HepG2 (cell line): ENCODE measurements around the gene UNC13D. TPM values are rescaled to one million over a fixed set of nuclear protein-coding genes. Genes with fewer than 3 reads are reported as not detected.

ENCODE experiments used
- ATAC-seq: fragments of 200-7000 bp; cut with Tn5 transposase; 3 replicates; pipeline ENCODE4 v1.9.1; 2020; ENCODE audit warnings: mild to moderate bottlenecking, moderate library complexity
- BruUV-seq: library from RNA; stranded (reverse); fragments of 400-500 nt; replicated peaks from 2 replicates; lab custom pipeline; 2021; lab: Mats Ljungman, UMichigan
- CTCF ChIA-PET: fragments of 300-600 bp; formaldehyde crosslinking; extraction: SDS; loops from one replicate; lab custom pipeline; 2021; ENCODE audit warnings: low total read pairs, inconsistent platforms, low intra/inter-chr PET ratio; lab: Yijun Ruan, JAX
- POLR2A ChIA-PET: fragments of 350-600 bp; sonication (Branson Sonifier 250); formaldehyde crosslinking; loops from one replicate; lab custom pipeline; 2020; ENCODE audit warnings: antibody characterized with exemption, inconsistent platforms; lab: Yijun Ruan, JAX
- DNase-seq: peaks from one replicate; pipeline ENCODE4 v3.0.0-alpha.2; 2015; ENCODE audit warnings: low spot score
- FAIRE-seq: peaks from 3 replicates; lab custom pipeline; 2011; peaks lifted over from hg19 to GRCh38; lab: Jason Lieb, UNC
- H2AFZ ChIP-seq: one replicate; pipeline ENCODE4 v1.6.1; 2011; ENCODE audit warnings: low read length, inconsistent platforms
- H3K27ac ChIP-seq: fragments of 300-600 bp; 3 replicates; pipeline ENCODE4 v1.8.0; 2011; ENCODE audit warnings: mixed run types, mild to moderate bottlenecking, mixed read lengths, low read length, inconsistent platforms; ENCODE audit not compliant: insufficient read depth; ENCODE audit errors: extremely low read length
- H3K27me3 ChIP-seq, 2 experiments: fragments of 200-600 bp in 1 of 2; 2 replicates in 1 of 2; 3 replicates in 1 of 2; pipeline versions ENCODE4 v1.6.0 to v1.8.0; 2011; ENCODE audit warnings: low read length in 2 of 2, mild to moderate bottlenecking in 2 of 2, moderate library complexity in 2 of 2, inconsistent platforms in 1 of 2; ENCODE audit not compliant: insufficient read depth in 2 of 2, control insufficient read depth in 1 of 2
- H3K36me3 ChIP-seq, 2 experiments: fragments of 200-600 bp in 1 of 2; replicated peaks in 1 of 2; 2 replicates in 1 of 2; 3 replicates in 1 of 2; pipeline versions ENCODE4 v1.5.1 to v1.8.0; 2011; ENCODE audit warnings: low read length in 2 of 2, inconsistent platforms in 1 of 2; ENCODE audit not compliant: insufficient read depth in 2 of 2, control insufficient read depth in 1 of 2
- H3K4me1 ChIP-seq: 2 replicates; pipeline ENCODE4 v1.5.1; 2012; ENCODE audit warnings: low read length, inconsistent platforms; ENCODE audit not compliant: insufficient read depth
- H3K4me2 ChIP-seq: 2 replicates; pipeline ENCODE4 v1.6.0; 2011; ENCODE audit warnings: low read depth, low read length, inconsistent platforms
- H3K4me3 ChIP-seq, 3 experiments: fragments of 200-600 bp in 1 of 3; sonication (generic), shearing (Covaris generic) in 1 of 3; replicated peaks in 1 of 3; 2 replicates each; pipeline ENCODE4 v1.5.1; 2011 to 2016; ENCODE audit warnings: low read length in 3 of 3, inconsistent platforms in 2 of 3, low read depth in 2 of 3, mild to moderate bottlenecking in 2 of 3, control low read depth in 1 of 3, mixed read lengths in 1 of 3; ENCODE audit not compliant: insufficient read depth in 1 of 3
- H3K79me2 ChIP-seq: one replicate; pipeline ENCODE4 v1.6.1; 2011; ENCODE audit warnings: low read length, inconsistent platforms; ENCODE audit not compliant: insufficient read depth
- H3K9ac ChIP-seq: 2 replicates; pipeline ENCODE4 v1.6.0; 2011; ENCODE audit warnings: mild to moderate bottlenecking, low read depth, low read length, inconsistent platforms; ENCODE audit not compliant: insufficient read depth
- H3K9me3 ChIP-seq: 2 replicates; pipeline ENCODE4 v1.5.1; 2012; ENCODE audit warnings: mild to moderate bottlenecking, low read length
- H4K20me1 ChIP-seq: 2 replicates; pipeline ENCODE4 v1.6.0; 2011; ENCODE audit warnings: inconsistent platforms, mild to moderate bottlenecking, low read length, moderate library complexity; ENCODE audit not compliant: insufficient read depth
- ATF1 ChIP-seq: IDR thresholded peaks from 2 replicates; pipeline ENCODE4 v1.6.1; 2016; ENCODE audit warnings: mild to moderate bottlenecking, control low read depth
- HNF4G ChIP-seq, 2 experiments: sonication (generic) in 1 of 2; formaldehyde crosslinking in 1 of 2; IDR thresholded peaks; 2 replicates each; pipeline versions ENCODE4 v1.4.0 to v1.6.1; 2011 to 2020; ENCODE audit warnings: borderline replicate concordance in 2 of 2, low read depth in 2 of 2, mild to moderate bottlenecking in 2 of 2, low read length in 1 of 2, missing genetic modification reagents in 1 of 2, moderate library complexity in 1 of 2
- KMT2B ChIP-seq: IDR thresholded peaks from 2 replicates; pipeline ENCODE4 v1.6.1; 2016; ENCODE audit warnings: missing genetic modification reagents, missing compliant biosample characterization
- NR1H2 ChIP-seq: sonication (generic); formaldehyde crosslinking; IDR thresholded peaks from 2 replicates; pipeline ENCODE4 v1.8.1; 2022; ENCODE audit warnings: low read depth, missing genetic modification reagents, borderline replicate concordance
- PCBP1 ChIP-seq: fragments of 200-400 bp; formaldehyde crosslinking; IDR thresholded peaks from 2 replicates; pipeline ENCODE4 v1.6.1; 2017; ENCODE audit warnings: mild to moderate bottlenecking, low read depth, low read length, borderline replicate concordance
- PHF21A ChIP-seq: sonication (generic); formaldehyde crosslinking; IDR thresholded peaks from 2 replicates; pipeline ENCODE4 v1.5.0; 2020; ENCODE audit warnings: mild to moderate bottlenecking, missing genetic modification reagents
- ZNF136 ChIP-seq: sonication (generic); formaldehyde crosslinking; IDR thresholded peaks from 2 replicates; pipeline ENCODE4 v1.8.1; 2022; ENCODE audit warnings: low read depth, mild to moderate bottlenecking, moderate library complexity, missing genetic modification reagents
- ZNF234 ChIP-seq: sonication (generic); formaldehyde crosslinking; conservative IDR thresholded peaks from 2 replicates; pipeline ENCODE4 v1.5.1; 2020; ENCODE audit warnings: mild to moderate bottlenecking, missing genetic modification reagents
- ZNF569 ChIP-seq: sonication (generic); formaldehyde crosslinking; IDR thresholded peaks from 2 replicates; pipeline ENCODE4 v1.5.0; 2020; ENCODE audit warnings: mild to moderate bottlenecking, missing genetic modification reagents, moderate library complexity, borderline replicate concordance
- ZNF577 ChIP-seq: sonication (generic); formaldehyde crosslinking; IDR thresholded peaks from 2 replicates; pipeline ENCODE4 v1.4.0; 2020; ENCODE audit warnings: mild to moderate bottlenecking, low read depth, missing genetic modification reagents, borderline replicate concordance
- ZNF629 ChIP-seq: sonication (generic); formaldehyde crosslinking; conservative IDR thresholded peaks from 2 replicates; pipeline ENCODE4 v1.5.0; 2020; ENCODE audit warnings: missing genetic modification reagents
- ZNF766 ChIP-seq: sonication (generic); formaldehyde crosslinking; IDR thresholded peaks from 2 replicates; pipeline ENCODE4 v1.5.0; 2020; ENCODE audit warnings: missing genetic modification reagents, borderline replicate concordance
- ZNF879 ChIP-seq: sonication (generic); formaldehyde crosslinking; IDR thresholded peaks from 2 replicates; pipeline ENCODE4 v1.8.1; 2023; ENCODE audit warnings: missing genetic modification reagents
- ZZZ3 ChIP-seq: sonication (generic); formaldehyde crosslinking; IDR thresholded peaks from 2 replicates; pipeline ENCODE4 v1.4.0; 2020; ENCODE audit warnings: missing genetic modification reagents, mild to moderate bottlenecking, borderline replicate concordance
- WGBS: methylation state at CpG from one replicate; pipeline ENCODE4 v1.1.6; 2017; ENCODE audit warnings: low lambda C conversion rate; 5-methylcytosine and 5-hydroxymethylcytosine counted together
- in situ Hi-C: cut with HindIII; loops from 2 replicates; pipeline ENCODE4 v1.10.0; 2017; ENCODE audit warnings: low pct_unique_long_range_greater_than_20kb; ENCODE audit not compliant: extremely low pct_ligation_motif_present
- intact Hi-C: fragments of 100-400 bp; cut with micrococcal nuclease; formaldehyde crosslinking; loops from one replicate; pipeline ENCODE4 v1.10.0; 2022; ENCODE audit not compliant: unreplicated experiment
- polyA plus RNA-seq, 8 experiments: library from polyadenylated mRNA; depleted of rRNA in 3 of 8; stranded (reverse) in 7 of 8; unstranded in 1 of 8; fragments of >200 nt; fragmentation: Illumina TruSeq in 4 of 8; extraction: Trizol in 4 of 8; gene quantifications; 2 replicates each; pipeline versions ENCODE4 v1.2.1 to v1.2.3, GENCODE V29; 2011 to 2016; ENCODE audit warnings: low read depth in 4 of 8, missing spikeins in 1 of 8, mixed read lengths in 1 of 8; ENCODE audit not compliant: insufficient read depth in 1 of 8
- total RNA-seq, 5 experiments: library from RNA; depleted of rRNA; stranded (reverse); fragments of >200 nt; fragmentation: Illumina TruSeq; extraction: Trizol; gene quantifications; 2 replicates each; pipeline ENCODE4 v1.2.3, GENCODE V29; 2016; ENCODE audit warnings: low read depth in 1 of 5
- TF ChIP-seq, protein P1 (sequence below): IDR thresholded peaks from 2 replicates; pipeline ENCODE4 v1.6.1; 2016; ENCODE audit warnings: mild to moderate bottlenecking, missing biosample characterization, missing genetic modification reagents

UNC13D gene
- total and polyA plus RNA-seq, 2 of the 13 experiments (the other 11 are each of a cell fraction or from before 2014, with no cell fraction given), result 29.7 to 42.7 TPM

DNA sequence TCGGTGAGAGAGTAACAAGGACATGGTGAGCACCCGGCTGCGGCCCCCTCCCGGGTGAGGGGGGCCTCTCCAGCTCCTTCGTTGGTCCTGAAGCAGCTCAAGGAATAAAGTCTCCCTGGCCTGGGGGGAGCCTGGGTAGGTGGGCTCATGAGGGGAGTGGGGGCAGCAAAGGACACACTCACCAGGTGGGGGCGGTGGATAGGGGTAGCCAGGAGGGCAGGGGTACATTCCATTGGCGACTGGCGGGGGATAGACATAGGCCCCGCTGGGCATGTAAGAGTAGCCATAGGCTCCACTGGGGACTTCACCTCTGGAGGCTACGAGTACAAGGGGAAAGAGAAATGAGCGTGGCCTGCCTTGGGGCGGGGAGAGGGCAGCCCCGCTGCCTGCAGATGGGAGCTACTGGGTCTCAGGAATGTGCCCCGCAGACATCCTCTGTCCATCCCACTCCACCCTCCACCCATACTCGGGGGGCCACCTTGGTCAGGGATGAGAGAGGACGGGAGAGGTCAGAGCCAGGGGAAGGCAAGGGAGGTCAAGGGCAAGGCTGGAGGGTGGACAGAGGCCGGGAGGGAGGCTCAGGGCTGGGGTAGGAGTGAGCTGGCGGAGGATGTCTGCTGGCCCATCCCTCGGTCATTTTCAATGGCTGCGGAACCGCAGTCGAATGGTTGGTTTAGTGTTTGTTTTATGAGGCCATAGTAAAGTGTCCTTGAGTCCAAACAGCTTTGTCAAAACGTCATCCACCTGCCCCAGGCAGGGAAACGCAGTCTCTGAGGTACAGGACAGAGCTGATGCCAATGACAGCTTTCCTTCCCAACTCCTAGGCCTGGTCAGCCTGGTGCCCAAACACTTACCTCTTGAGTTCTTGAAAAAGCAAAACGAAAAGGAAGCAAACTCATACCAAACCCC, 3.7 kb upstream of the UNC13D start (continued):
- TF ChIP-seq HNF4G (IDR thresholded peaks at IDR 0.05; ENCODE audit: borderline replicate concordance, low read depth, low read length) (no peak), HNF4G (CRISPR knock-in tag; IDR thresholded peaks at IDR 0.05; ENCODE audit: borderline replicate concordance, low read depth) (no peak), PCBP1 (peak; percentile 37; the same call in 1 of the 2 replicates), ZZZ3 (CRISPR knock-in tag) (no peak), NR1H2 (CRISPR knock-in tag) (no peak; the same call in 1 of the 2 replicates), KMT2B (CRISPR knock-in tag) (no peak)
- TF ChIP-seq, all 625 proteins: peak for 36

DNA sequence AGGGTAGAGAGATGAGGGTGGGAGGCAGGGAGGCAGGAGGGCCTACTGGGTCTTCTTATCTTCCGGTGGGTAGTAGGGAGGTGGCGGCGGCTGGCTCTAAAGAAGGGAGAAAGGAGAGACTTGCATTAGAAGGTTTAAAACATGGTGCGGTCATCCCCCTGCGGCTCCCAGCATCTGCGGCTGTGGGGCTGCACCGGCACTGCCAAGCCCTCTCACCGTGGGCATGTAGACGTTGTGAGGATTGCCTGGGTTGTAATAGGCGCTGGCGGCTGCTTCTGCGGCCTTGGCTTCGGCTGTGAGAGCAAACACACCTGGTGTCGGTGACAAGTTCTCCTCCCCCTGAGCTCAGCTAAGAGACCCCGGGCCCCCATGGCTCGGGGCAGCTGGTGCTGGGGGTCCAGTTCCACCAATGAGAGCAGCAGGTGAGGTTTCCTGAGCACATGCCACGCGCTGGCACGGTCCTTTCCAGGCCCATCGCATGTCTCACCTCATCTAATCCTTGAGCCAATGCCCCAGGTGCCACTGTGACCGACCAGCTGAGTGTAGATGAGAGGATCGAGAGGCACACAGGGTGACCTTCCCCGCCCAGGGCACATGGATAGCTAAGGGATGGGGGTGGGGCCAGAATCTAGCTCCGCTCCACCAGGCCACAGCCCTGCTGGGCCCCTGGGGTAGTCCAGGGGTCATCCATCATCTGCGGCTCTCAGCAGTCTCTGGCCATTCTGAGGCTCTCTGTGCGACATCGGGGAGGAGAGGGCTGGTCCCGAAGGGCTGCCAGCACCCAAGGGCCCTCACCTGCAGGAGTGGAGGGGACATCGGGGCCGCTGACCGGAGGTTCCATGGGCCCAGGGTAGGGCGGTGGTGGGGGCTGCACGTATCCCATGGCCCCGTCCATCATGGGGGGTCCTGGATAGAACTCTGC, 2.7 kb upstream of the UNC13D start:
- peak overlapping the region in 1 of 3 experiments; percentile 19; a peak in 2 of 6 replicates for H3K4me3 ChIP-seq
- intact Hi-C loops (no loop called here), in situ Hi-C loops (no loop called here)
- ATAC-seq (peak; percentile 68), FAIRE-seq (peak; percentile 94), DNase-seq (peak; percentile 95)
- no TSS peak for BruUV-seq
- H2AFZ ChIP-seq, result no peak overlapping the region
- H4K20me1 ChIP-seq, result 0 out of 2 replicates have a peak, but pooled peaks cover 2% of the 10 kb centered on the region
- H3K36me3 ChIP-seq, result peaks cover 9 to 34% of the 10 kb centered on the region in 2 experiments
- peak overlapping the region; percentile 69 for H3K27ac ChIP-seq
- WGBS, result 51% methylated on average over 18 of the region's 34 CpGs
- peaks cover 70% of the 10 kb centered on the region for H3K4me1 ChIP-seq
- H3K27me3 ChIP-seq, result no peaks in the 10 kb centered on the region
- peak overlapping the region; percentile 3; the same call in 1 of the 2 replicates for H3K9ac ChIP-seq
- no peaks in the 10 kb centered on the region for H3K9me3 ChIP-seq
- CTCF ChIA-PET, result interaction anchor here (1.9 to 3.0 kb wide), 2 partner anchors 14 to 19 kb away, joined by 6 to 7 read pairs; no protein-coding TSS in a partner anchor
- POLR2A ChIA-PET, result interaction anchor here (0.7 to 7.7 kb wide), 23 partner anchors 8 to 157 kb away, joined by 3 to 229 read pairs (median 14); partner anchors contain the start of genes CDK3, GALK1, MRPL38 and TRIM47
- peak overlapping the region; percentile 26 for H3K4me2 ChIP-seq
- H3K79me2 ChIP-seq, result no peaks in the 10 kb centered on the region
- TF ChIP-seq, protein P1, sequence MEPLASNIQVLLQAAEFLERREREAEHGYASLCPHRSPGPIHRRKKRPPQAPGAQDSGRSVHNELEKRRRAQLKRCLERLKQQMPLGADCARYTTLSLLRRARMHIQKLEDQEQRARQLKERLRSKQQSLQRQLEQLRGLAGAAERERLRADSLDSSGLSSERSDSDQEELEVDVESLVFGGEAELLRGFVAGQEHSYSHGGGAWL (CRISPR knock-in tag), result peak; percentile 76
- TF ChIP-seq ZNF766 (CRISPR knock-in tag), result peak; percentile 68; the same call in 1 of the 2 replicates
- no peak for TF ChIP-seq ZNF136 (CRISPR knock-in tag)
- no peak; the same call in 1 of the 2 replicates for TF ChIP-seq ZNF629 (CRISPR knock-in tag)
- no peak for TF ChIP-seq ZNF577
- TF ChIP-seq ZNF879 (CRISPR knock-in tag), result no peak
- peak; percentile 100 for TF ChIP-seq PHF21A (CRISPR knock-in tag)
- TF ChIP-seq ZNF234 (CRISPR knock-in tag), result no peak
- TF ChIP-seq ATF1 (CRISPR knock-in tag), result no peak
- TF ChIP-seq ZNF569 (CRISPR knock-in tag), result no peak
